GM23338 (cell line): ENCODE results near the gene TMEM225. TPM values are rescaled to one million over a fixed set of nuclear protein-coding genes. Genes with fewer than 3 reads are reported as not detected.

Experiments
- ATAC-seq: fragments of 200-7000 bp; cut with Tn5 transposase; 3 replicates; pipeline ENCODE4 v1.9.1; 2020
- DNase-seq: peaks from one replicate; pipeline ENCODE4 v3.0.0-alpha.2; 2015; ENCODE audit warnings: low spot score
- H2AFZ ChIP-seq: fragments of 200-600 bp; sonication (generic); 2 replicates; pipeline ENCODE4 v1.8.0; 2016; ENCODE audit warnings: antibody characterized with exemption, mild to moderate bottlenecking, moderate library complexity
- H3F3A ChIP-seq: fragments of 200-600 bp; sonication (generic); replicated peaks from 2 replicates; pipeline ENCODE4 v1.8.0; 2017; ENCODE audit warnings: antibody characterized with exemption, mixed run types, low read depth
- H3K27ac ChIP-seq: fragments of 200-600 bp; sonication (generic); 2 replicates; pipeline ENCODE4 v1.6.1; 2016; ENCODE audit warnings: low read depth
- H3K27me3 ChIP-seq: fragments of 200-600 bp; sonication (generic); 2 replicates; pipeline ENCODE4 v1.8.0; 2016; ENCODE audit warnings: mild to moderate bottlenecking, mixed run types, moderate library complexity; ENCODE audit not compliant: insufficient read depth
- H3K36me3 ChIP-seq: fragments of 200-600 bp; sonication (generic); 2 replicates; pipeline ENCODE4 v1.8.0; 2016; ENCODE audit warnings: mild to moderate bottlenecking; ENCODE audit not compliant: insufficient read depth
- H3K4me1 ChIP-seq: fragments of 200-600 bp; sonication (generic); 2 replicates; pipeline ENCODE4 v1.8.0; 2016; ENCODE audit warnings: mild to moderate bottlenecking, moderate library complexity; ENCODE audit not compliant: insufficient read depth
- H3K4me2 ChIP-seq: fragments of 200-600 bp; sonication (generic); 2 replicates; pipeline ENCODE4 v1.7.1; 2017; ENCODE audit warnings: mixed run types
- H3K4me3 ChIP-seq: fragments of 200-600 bp; sonication (generic); 2 replicates; pipeline ENCODE4 v1.6.1; 2016; ENCODE audit warnings: mixed run types
- H3K79me2 ChIP-seq: fragments of 200-600 bp; sonication (generic); replicated peaks from 2 replicates; pipeline ENCODE4 v1.8.0; 2017; ENCODE audit warnings: mild to moderate bottlenecking; ENCODE audit not compliant: insufficient read depth
- H3K9me2 ChIP-seq: fragments of 200-600 bp; sonication (generic); 2 replicates; pipeline ENCODE4 v1.8.0; 2017; ENCODE audit not compliant: insufficient read depth
- H4K20me1 ChIP-seq: fragments of 200-600 bp; sonication (generic); replicated peaks from 2 replicates; pipeline ENCODE4 v1.8.0; 2017; ENCODE audit warnings: mild to moderate bottlenecking; ENCODE audit not compliant: insufficient read depth
- H3K27ac Mint-ChIP-seq: 2 replicates; pipeline ENCODE4 v1.8.0; 2020; ENCODE audit warnings: inconsistent platforms, mild to moderate bottlenecking, moderate library complexity, mixed read lengths
- H3K27me3 Mint-ChIP-seq: 3 replicates; pipeline ENCODE4 v1.8.0; 2022; ENCODE audit warnings: low read depth, mild to moderate bottlenecking, moderate library complexity, mixed read lengths, inconsistent platforms; ENCODE audit not compliant: insufficient read depth, poor library complexity
- H3K36me3 Mint-ChIP-seq: 3 replicates; pipeline ENCODE4 v1.8.0; 2021; ENCODE audit warnings: low read depth, mild to moderate bottlenecking, inconsistent platforms, moderate library complexity, mixed read lengths
- H3K4me1 Mint-ChIP-seq: 3 replicates; pipeline ENCODE4 v1.8.0; 2020; ENCODE audit warnings: mild to moderate bottlenecking, inconsistent platforms, mixed read lengths
- H3K4me3 Mint-ChIP-seq: 3 replicates; pipeline ENCODE4 v1.8.0; 2021; ENCODE audit warnings: moderate library complexity, mild to moderate bottlenecking, inconsistent platforms, mixed read lengths
- H3K9me3 Mint-ChIP-seq: 3 replicates; pipeline ENCODE4 v1.8.0; 2020; ENCODE audit warnings: moderate library complexity, mild to moderate bottlenecking, inconsistent platforms, mixed read lengths
- CREB1 ChIP-seq: fragments of 250-450 bp; sonication (Bioruptor Pico); IDR thresholded peaks from 2 replicates; pipeline ENCODE4 v1.5.0; 2020; ENCODE audit warnings: low read depth, mild to moderate bottlenecking, moderate library complexity
- EZH2 ChIP-seq: fragments of 200-600 bp; sonication (generic); IDR thresholded peaks from one replicate; pipeline ENCODE4 v1.8.0; 2017; ENCODE audit warnings: antibody characterized with exemption, mild to moderate bottlenecking, low read depth; ENCODE audit not compliant: unreplicated experiment
- EZH2phosphoT487 ChIP-seq: fragments of 200-600 bp; sonication (generic); IDR thresholded peaks from one replicate; pipeline ENCODE4 v1.8.1; 2018; ENCODE audit warnings: antibody characterized with exemption; ENCODE audit not compliant: unreplicated experiment
- JUNB ChIP-seq: IDR thresholded peaks from one replicate; pipeline ENCODE4 v1.6.1; 2016; ENCODE audit warnings: antibody characterized with exemption; ENCODE audit not compliant: unreplicated experiment
- NANOG ChIP-seq: IDR thresholded peaks from 2 replicates; pipeline ENCODE4 v1.6.1; 2016; ENCODE audit warnings: antibody characterized with exemption, borderline replicate concordance
- POLR2AphosphoS5 ChIP-seq: IDR thresholded peaks from 2 replicates; pipeline ENCODE4 v1.6.1; 2016; ENCODE audit warnings: antibody characterized with exemption, low read depth
- REST ChIP-seq: IDR thresholded peaks from one replicate; pipeline ENCODE4 v1.6.1; 2018; ENCODE audit warnings: antibody characterized with exemption; ENCODE audit not compliant: unreplicated experiment
- STAT1 ChIP-seq: IDR thresholded peaks from one replicate; pipeline ENCODE4 v1.6.1; 2016; ENCODE audit warnings: antibody characterized with exemption; ENCODE audit not compliant: unreplicated experiment
- ZNF114 ChIP-seq: fragments of 250-450 bp; sonication (Bioruptor Pico); IDR thresholded peaks from 2 replicates; pipeline ENCODE4 v1.5.0; 2020; ENCODE audit warnings: mild to moderate bottlenecking, moderate library complexity
- ZNF331 ChIP-seq: fragments of 250-450 bp; sonication (Bioruptor Pico); IDR thresholded peaks from 2 replicates; pipeline ENCODE4 v1.5.0; 2020; ENCODE audit warnings: low read depth, mild to moderate bottlenecking, moderate library complexity
- ZNF462 ChIP-seq: fragments of 250-450 bp; sonication (Bioruptor Pico); IDR thresholded peaks from 2 replicates; pipeline ENCODE4 v1.5.0; 2020; ENCODE audit warnings: mild to moderate bottlenecking, moderate library complexity
- polyA plus RNA-seq: library from polyadenylated mRNA; unstranded; fragments of >200 nt; fragmentation: Nextera tagmentation; extraction: Ambion mirVana; gene quantifications from 2 replicates; pipeline ENCODE4 v1.2.1, GENCODE V29; 2016
- total RNA-seq: library from RNA; depleted of rRNA; stranded (reverse); fragments of >200 nt; shearing (Covaris generic); gene quantifications from 2 replicates; pipeline ENCODE4 v1.2.3, GENCODE V29; 2014
- TF ChIP-seq, protein P1 (sequence below), 2 experiments: fragments of 200-600 bp in 1 of 2; sonication (generic) in 1 of 2; conservative IDR thresholded peaks; 2 replicates each; pipeline versions ENCODE4 v1.5.1 to v1.6.1; 2016 to 2017; ENCODE audit warnings: antibody characterized with exemption in 2 of 2, low read depth in 2 of 2, mild to moderate bottlenecking in 2 of 2, moderate library complexity in 1 of 2
- TF ChIP-seq, protein P2 (sequence below): IDR thresholded peaks from 2 replicates; pipeline ENCODE4 v1.6.1; 2016; ENCODE audit warnings: antibody characterized with exemption

The TMEM225 gene
- total and polyA plus RNA-seq, 2 experiments from 2014 or later, result not detected

DNA sequence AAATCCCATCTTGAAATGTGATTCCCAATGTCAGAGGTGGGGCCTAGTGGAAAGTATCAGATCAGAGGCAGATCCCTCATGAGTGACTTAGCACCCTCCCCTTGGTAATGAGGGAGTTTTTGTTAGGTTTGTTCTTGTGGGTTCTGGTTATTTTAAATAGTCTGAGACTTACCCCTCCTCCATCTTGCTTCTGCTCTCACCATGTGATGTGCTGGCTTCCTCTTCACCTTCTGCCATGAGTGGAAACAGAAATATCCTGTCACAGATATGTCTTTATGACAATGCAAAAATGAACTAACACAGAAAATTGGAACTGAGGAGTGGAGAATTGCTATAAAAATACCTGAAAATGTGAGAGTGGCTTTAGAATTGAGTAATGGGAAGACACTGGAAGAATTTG lies 33.1 kb downstream of the TMEM225 start:
- Histone ChIP-seq H3K4me1 (no peaks in the 10 kb centered on the region; the same call in 1 of the 2 replicates), H3K79me2 (no peaks in the 10 kb centered on the region), H3F3A (no peaks in the 10 kb centered on the region), H3K4me2 (no peak overlapping the region), H3K9me2 (peaks cover 29% of the 10 kb centered on the region), H3K4me3 (no peak overlapping the region), H3K27ac (no peak overlapping the region), H4K20me1 (no peaks in the 10 kb centered on the region), H3K27me3 (no peaks in the 10 kb centered on the region), H2AFZ (no peak overlapping the region), H3K36me3 (no peaks in the 10 kb centered on the region; the same call in 1 of the 2 replicates)
- Mint-ChIP-seq H3K4me1 (peaks cover 13% of the 10 kb centered on the region), H3K27me3 (peaks cover 6% of the 10 kb centered on the region), H3K4me3 (no peak overlapping the region; the same call in 2 of the 3 replicates), H3K27ac (peak overlapping the region; percentile 51; the same call in 1 of the 2 replicates), H3K36me3 (peaks cover 30% of the 10 kb centered on the region), H3K9me3 (peaks cover 20% of the 10 kb centered on the region)
- no peak for ATAC-seq
- no peak for DNase-seq
- no peak for TF ChIP-seq ZNF462 (CRISPR knock-in tag)
- TF ChIP-seq, protein P1, sequence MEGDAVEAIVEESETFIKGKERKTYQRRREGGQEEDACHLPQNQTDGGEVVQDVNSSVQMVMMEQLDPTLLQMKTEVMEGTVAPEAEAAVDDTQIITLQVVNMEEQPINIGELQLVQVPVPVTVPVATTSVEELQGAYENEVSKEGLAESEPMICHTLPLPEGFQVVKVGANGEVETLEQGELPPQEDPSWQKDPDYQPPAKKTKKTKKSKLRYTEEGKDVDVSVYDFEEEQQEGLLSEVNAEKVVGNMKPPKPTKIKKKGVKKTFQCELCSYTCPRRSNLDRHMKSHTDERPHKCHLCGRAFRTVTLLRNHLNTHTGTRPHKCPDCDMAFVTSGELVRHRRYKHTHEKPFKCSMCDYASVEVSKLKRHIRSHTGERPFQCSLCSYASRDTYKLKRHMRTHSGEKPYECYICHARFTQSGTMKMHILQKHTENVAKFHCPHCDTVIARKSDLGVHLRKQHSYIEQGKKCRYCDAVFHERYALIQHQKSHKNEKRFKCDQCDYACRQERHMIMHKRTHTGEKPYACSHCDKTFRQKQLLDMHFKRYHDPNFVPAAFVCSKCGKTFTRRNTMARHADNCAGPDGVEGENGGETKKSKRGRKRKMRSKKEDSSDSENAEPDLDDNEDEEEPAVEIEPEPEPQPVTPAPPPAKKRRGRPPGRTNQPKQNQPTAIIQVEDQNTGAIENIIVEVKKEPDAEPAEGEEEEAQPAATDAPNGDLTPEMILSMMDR (conservative IDR thresholded peaks at IDR 0.05; ENCODE audit: low read depth in 2 of 2), result no peak
- no peak for TF ChIP-seq EZH2
- no peak for TF ChIP-seq JUNB
- TF ChIP-seq POLR2AphosphoS5, result no peak
- no peak for TF ChIP-seq REST
- TF ChIP-seq NANOG, result no peak
- TF ChIP-seq, protein P2, sequence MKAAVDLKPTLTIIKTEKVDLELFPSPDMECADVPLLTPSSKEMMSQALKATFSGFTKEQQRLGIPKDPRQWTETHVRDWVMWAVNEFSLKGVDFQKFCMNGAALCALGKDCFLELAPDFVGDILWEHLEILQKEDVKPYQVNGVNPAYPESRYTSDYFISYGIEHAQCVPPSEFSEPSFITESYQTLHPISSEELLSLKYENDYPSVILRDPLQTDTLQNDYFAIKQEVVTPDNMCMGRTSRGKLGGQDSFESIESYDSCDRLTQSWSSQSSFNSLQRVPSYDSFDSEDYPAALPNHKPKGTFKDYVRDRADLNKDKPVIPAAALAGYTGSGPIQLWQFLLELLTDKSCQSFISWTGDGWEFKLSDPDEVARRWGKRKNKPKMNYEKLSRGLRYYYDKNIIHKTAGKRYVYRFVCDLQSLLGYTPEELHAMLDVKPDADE, result no peak
- no peak for TF ChIP-seq ZNF331
- TF ChIP-seq CREB1 (CRISPR knock-in tag), result no peak
- no peak for TF ChIP-seq ZNF114 (CRISPR knock-in tag)
- no peak for TF ChIP-seq STAT1
- no peak for TF ChIP-seq EZH2phosphoT487
